ENCODE data around the gene SLC6A2.

SLC6A2 gene

DNA sequence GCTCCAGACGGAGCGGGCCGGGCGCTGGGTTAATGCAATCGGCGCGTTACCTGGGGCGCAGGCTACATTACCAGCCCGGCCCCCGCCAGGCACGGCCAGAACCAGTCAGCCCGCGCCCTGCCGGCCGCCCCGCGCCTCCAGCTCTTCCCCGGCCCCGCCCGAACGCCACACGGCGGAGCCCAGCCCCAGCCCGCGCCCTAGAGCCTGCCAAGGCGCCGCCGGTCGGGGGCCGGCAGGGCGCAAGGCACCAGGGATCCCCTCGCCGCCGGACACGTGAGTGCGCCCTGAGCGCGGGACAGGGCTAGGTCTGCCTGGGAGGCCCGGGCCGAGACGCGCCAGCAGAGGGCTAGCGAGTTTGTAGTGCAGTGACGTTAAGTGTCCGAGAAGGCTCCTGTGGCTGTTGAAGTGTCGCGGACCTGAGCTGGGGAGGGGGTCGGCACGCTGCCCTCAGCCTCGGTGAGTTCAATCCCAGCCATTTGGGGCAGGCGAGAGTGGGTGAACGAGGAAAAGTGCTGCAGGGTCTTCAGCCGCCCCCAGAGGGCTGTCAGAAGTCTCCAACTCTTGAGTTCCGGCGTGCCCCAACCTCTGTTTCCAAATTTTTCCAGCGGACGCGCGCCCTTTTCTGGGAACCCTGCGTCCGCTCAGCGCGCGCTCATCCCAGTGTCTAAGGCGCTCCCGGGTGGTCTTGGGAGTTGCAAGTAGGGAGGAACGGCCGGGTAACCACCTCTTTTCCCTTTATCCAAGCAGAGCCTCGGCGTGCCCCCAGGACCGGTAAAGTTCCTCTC is at the start of gene SLC6A2:
Gene SLC6A2 (plus strand): TSS at position 92 of the 785 bp plus-strand sequence. CDS start 707 bp downstream, outside the sequence.
- TF ChIP-seq, protein P1, sequence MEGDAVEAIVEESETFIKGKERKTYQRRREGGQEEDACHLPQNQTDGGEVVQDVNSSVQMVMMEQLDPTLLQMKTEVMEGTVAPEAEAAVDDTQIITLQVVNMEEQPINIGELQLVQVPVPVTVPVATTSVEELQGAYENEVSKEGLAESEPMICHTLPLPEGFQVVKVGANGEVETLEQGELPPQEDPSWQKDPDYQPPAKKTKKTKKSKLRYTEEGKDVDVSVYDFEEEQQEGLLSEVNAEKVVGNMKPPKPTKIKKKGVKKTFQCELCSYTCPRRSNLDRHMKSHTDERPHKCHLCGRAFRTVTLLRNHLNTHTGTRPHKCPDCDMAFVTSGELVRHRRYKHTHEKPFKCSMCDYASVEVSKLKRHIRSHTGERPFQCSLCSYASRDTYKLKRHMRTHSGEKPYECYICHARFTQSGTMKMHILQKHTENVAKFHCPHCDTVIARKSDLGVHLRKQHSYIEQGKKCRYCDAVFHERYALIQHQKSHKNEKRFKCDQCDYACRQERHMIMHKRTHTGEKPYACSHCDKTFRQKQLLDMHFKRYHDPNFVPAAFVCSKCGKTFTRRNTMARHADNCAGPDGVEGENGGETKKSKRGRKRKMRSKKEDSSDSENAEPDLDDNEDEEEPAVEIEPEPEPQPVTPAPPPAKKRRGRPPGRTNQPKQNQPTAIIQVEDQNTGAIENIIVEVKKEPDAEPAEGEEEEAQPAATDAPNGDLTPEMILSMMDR (IDR thresholded peaks at IDR 0.05), result no peak

DNA sequence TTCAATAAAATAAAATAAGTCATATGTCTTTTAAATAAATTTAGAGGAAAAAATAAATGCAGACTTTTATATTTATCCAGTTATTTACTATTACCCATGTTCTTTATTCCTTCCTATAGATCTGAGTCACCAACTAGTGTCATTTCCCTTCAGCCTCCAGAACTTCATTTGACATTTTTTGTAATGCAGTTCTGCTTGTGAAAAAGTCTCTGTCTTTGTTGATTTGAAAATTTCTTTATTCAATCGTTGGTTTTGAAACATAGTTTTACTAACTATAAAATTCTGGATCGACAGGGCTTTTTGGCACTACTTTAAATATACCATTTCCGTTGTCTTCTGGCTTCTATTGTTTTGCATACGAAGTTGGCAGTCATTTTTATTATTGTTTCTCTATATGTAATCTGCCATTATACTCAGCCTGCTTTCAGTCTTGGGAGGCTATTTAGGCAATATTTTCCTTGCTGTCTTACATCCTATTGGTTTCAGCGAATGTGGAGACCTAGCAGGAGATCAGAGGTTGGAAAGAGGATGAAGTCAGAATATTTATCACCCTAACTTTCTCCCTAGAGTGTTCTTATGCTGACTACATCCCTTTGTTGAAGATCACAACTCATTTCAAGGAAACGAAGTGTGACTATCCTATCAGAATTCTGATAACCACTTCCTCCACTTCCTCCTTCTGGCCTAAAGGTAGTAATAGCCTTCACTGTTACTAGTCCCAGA is 42.0 kb upstream of the SLC6A2 start:
- TF ChIP-seq, protein P1 (IDR thresholded peaks at IDR 0.05), result no peak

DNA sequence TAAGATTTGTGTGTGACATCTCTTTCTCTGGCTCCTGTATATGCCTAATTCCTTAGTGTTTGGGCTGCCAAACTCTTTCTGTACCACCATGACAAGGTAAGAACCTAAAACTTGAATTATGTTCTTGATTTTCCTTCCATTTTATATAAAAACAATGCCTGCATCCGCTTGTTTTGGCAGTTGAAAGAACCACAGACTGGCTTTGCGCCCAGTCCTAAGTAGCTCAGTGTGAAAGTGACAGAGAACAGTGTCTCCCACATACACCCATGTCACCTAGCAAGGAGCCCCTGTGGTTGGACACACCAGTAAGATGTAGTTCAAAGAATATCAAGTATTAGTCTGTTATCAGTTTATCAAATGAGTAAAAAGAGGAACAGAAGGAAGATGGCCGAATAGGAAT is 40.7 kb upstream of the SLC6A2 start:
- TF ChIP-seq, protein P1 (IDR thresholded peaks at IDR 0.05), result no peak

DNA sequence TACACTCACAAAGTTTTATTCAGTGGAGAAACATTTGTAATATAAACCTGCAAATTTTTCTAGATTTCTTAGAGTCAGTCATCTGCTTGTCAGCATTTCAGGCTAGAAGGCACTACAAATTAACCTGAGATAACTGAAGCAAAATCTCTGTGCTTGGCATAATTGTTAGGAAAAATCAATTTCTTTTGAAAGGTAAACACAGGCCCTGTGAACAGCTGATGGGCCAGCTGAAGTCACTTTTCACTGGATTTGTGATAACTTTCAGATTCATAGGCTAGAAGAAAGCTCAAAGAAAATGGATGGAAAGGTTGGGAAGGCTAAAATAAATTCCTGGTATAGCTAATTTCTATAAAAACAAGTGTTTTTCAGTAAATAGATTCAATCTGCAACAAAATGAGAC is 34.0 kb upstream of the SLC6A2 start:
- TF ChIP-seq, protein P1 (IDR thresholded peaks at IDR 0.05), result no peak

DNA sequence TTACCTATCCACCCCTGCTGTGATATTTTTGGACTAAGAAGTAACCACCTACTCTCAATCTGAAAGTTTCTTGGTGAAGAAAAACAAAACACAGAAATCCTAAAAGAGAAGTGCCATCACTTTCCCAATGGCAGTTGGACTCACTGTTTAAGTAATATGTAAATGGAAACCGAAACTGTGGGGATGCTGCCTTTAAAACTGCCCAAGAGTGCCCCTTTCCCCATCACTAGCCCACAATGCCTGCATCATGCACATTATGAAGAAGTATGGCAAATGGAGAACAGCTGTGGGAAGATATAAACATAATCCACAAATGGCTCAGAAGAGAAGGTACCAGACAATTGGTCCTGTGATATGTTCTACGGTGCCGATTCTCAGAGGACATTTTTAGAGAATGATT is 33.5 kb upstream of the SLC6A2 start:
- TF ChIP-seq, protein P1 (IDR thresholded peaks at IDR 0.05), result no peak

DNA sequence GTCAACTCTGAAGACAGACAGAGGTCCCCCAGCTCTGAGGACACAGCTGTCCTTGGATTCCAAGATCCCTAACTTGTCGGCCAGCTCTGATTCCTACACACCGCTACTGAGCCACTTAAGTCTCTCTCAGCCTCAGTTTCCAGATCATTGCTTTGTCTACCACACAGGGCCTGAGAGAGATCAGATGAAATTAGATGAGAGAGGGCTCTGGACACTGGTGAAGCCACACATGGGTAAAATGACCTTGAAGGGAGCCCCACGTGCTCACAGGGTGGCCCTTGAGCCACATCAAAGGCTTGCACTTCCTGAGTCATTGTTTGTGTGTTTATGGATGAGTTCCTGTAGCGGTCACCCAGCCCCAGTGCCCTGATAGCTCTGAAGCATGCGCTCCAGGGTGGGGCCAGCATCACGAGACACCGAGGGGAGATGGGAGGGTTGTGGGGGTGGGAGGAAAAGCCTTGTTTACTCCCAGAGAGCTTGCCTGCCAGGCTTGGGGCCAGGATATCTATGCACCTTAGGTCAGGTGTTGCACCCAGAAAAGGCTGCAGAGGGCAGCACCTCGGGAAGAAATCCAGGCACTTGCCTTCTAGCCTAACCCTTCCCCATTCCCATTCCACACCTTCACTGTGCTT is 32.7 kb upstream of the SLC6A2 start:
- TF ChIP-seq, protein P1 (IDR thresholded peaks at IDR 0.05), result peak; percentile 41; the same call in 1 of the 2 replicates

DNA sequence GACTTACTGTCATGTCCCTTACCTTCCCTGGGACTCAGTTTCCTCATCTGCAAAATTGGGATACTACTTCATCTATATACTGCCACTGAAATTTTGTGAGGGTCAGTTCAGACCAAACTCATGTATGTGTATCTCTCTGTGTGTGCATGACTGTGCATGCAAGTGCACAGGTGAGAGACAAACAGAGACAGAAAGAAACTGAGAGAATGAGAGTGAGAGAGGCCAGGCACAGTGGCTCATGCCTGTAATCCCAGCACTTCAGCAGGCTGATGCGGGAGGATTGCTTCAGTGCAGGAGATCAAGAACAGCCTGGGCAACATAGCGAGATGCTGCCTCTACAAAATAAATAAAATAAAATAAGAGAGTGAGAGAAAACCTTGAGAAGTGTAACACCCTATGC is 32.1 kb upstream of the SLC6A2 start:
- TF ChIP-seq, protein P1 (IDR thresholded peaks at IDR 0.05), result no peak; the same call in 1 of the 2 replicates
